PC-9 (cell line): ENCODE measurements around the gene NIT2.

ENCODE experiments used
- EZH2 ChIP-seq: fragments of 200-600 bp; sonication (generic); IDR thresholded peaks from 2 replicates; pipeline ENCODE4 v1.8.0; 2017; ENCODE audit warnings: antibody characterized with exemption, low read depth
- TF ChIP-seq, protein P1 (sequence below): fragments of 200-600 bp; sonication (generic); conservative IDR thresholded peaks from 2 replicates; pipeline ENCODE4 v1.6.1; 2017; ENCODE audit warnings: mixed run types, antibody characterized with exemption, mild to moderate bottlenecking, moderate library complexity

- TF ChIP-seq, protein P1, sequence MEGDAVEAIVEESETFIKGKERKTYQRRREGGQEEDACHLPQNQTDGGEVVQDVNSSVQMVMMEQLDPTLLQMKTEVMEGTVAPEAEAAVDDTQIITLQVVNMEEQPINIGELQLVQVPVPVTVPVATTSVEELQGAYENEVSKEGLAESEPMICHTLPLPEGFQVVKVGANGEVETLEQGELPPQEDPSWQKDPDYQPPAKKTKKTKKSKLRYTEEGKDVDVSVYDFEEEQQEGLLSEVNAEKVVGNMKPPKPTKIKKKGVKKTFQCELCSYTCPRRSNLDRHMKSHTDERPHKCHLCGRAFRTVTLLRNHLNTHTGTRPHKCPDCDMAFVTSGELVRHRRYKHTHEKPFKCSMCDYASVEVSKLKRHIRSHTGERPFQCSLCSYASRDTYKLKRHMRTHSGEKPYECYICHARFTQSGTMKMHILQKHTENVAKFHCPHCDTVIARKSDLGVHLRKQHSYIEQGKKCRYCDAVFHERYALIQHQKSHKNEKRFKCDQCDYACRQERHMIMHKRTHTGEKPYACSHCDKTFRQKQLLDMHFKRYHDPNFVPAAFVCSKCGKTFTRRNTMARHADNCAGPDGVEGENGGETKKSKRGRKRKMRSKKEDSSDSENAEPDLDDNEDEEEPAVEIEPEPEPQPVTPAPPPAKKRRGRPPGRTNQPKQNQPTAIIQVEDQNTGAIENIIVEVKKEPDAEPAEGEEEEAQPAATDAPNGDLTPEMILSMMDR: no peak
- TF ChIP-seq EZH2: no peak
Measured at GRCh38 chr3:100306695-100307094, 27.9 kb upstream of the NIT2 start.
